VCaP (cell line): ENCODE measurements around the gene AFF1.

Source experiments
- H3K27ac ChIP-seq: fragments of 450-650 bp; 2 replicates; pipeline ENCODE4 v1.5.1; 2017
- CTCF ChIP-seq: fragments of 450-650 bp; conservative IDR thresholded peaks from 2 replicates; pipeline ENCODE4 v1.5.1; 2017; ENCODE audit warnings: mild to moderate bottlenecking, moderate library complexity

AFF1 gene

GRCh38 chr4:87031920-87032319 is 97.1 kb downstream of the AFF1 start:
- TF ChIP-seq CTCF, result no peak
- H3K27ac ChIP-seq, result peak overlapping the region; percentile 83

- H3K27ac ChIP-seq, result peak overlapping the region; percentile 83
These were observed 98.2 kb downstream of the AFF1 start for GRCh38 chr4:87032884-87033533.

GRCh38 chr4:87033902-87034301 is 99.1 kb downstream of the AFF1 start:
- peak overlapping the region; percentile 83 for H3K27ac ChIP-seq
- peak; percentile 37; the same call in 1 of the 2 replicates for TF ChIP-seq CTCF

More at GRCh38 chr4:87032884-87033533, 98.2 kb downstream of the AFF1 start:
- TF ChIP-seq CTCF, result no peak

GRCh38 chr4:87034527-87034926 is 99.7 kb downstream of the AFF1 start:
- no peak for TF ChIP-seq CTCF
- H3K27ac ChIP-seq, result no peak overlapping the region

GRCh38 chr4:87035881-87036509 is 101.2 kb downstream of the AFF1 start:
- peak overlapping the region; percentile 50; the same call in 1 of the 2 replicates for H3K27ac ChIP-seq
- TF ChIP-seq CTCF, result no peak

- TF ChIP-seq CTCF, result no peak
- peak overlapping the region; percentile 50; the same call in 1 of the 2 replicates for H3K27ac ChIP-seq
These were observed 101.9 kb downstream of the AFF1 start for GRCh38 chr4:87036713-87037112.

GRCh38 chr4:87037171-87037570 is 102.4 kb downstream of the AFF1 start:
- peak overlapping the region; percentile 50 for H3K27ac ChIP-seq
